Liver (tissue), 3 donors: Measurements from ENCODE around the gene IKZF3.

Source experiments
- ATF3 ChIP-seq: IDR thresholded peaks from 2 replicates; pipeline ENCODE4 v1.6.1; 2016; ENCODE audit warnings: antibody characterized with exemption
- CTCF ChIP-seq: fragments of 150-350 bp; IDR thresholded peaks from 2 replicates; pipeline ENCODE4 v1.5.1; 2017; ENCODE audit warnings: improper control_type of control experiment, low read depth, low read length; ENCODE audit not compliant: missing input control
- MAX ChIP-seq: IDR thresholded peaks from 2 replicates; pipeline ENCODE4 v1.6.1; 2016; ENCODE audit warnings: antibody characterized with exemption
- YY1 ChIP-seq: IDR thresholded peaks from 2 replicates; pipeline ENCODE4 v1.6.1; 2016; ENCODE audit warnings: antibody characterized with exemption, mild to moderate bottlenecking
- donor health status: healthy.
- donor health status: healthy.

GRCh38 chr17:39729280-39729851 lies 134.7 kb downstream of the IKZF3 start:
- TF ChIP-seq CTCF (no peak), YY1 (no peak), MAX (no peak), ATF3 (no peak)
